HL-60/S4 (cell line): Measurements from ENCODE around the gene RPL5.
"Not testable (repeated sequence)": the region's sequence is repeated elsewhere in the genome, so short reads cannot be mapped to it uniquely, and the experiment has no call there.

Experiments used
- in situ Hi-C: fragments of 300-500 bp; cut with MboI; formaldehyde crosslinking; loops from 2 replicates; pipeline ENCODE4 v1.14.3; 2022; ENCODE audit warnings: low sequenced_read_pairs

RPL5 gene

DNA sequence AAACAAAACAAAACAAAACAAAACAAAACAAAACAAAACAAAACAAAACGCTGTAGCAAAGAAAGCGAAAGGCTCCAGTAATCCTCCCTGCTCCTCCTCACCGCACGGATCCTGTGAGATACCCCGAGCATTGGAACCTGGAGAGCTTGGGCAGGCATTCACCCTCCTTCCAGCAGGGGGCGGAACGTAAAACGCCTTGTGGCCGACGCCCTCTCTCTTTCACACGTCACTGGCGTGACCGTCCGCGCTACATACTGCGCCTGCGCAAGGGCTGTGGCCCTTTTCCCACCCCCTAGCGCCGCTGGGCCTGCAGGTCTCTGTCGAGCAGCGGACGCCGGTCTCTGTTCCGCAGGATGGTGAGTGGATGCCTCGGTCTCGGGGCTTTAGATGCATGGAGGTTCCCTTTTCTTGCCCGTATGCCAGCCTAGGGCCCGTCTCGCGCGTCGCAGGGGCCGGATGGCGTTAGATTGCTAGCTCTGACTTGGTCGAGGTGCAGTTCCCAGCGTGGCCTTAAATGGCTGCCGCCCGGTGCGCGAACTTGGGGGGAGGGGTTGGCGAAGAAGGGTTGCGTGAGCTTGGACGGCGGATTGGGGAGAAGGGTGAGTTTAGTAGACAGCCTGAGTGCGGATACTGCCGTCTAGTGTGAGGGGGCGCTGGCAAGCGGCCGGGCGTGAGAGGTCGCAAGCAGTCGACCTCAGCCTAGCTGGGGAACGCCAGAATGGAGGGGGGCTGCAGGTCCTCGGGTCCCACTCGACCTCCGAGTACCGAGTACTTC, at the start of gene RPL5:
RPL5 (plus strand) TSS at position 279 of the 775 bp plus-strand sequence; CDS start at position 354, 75 bp downstream.
- in situ Hi-C loops = no loop called here

DNA sequence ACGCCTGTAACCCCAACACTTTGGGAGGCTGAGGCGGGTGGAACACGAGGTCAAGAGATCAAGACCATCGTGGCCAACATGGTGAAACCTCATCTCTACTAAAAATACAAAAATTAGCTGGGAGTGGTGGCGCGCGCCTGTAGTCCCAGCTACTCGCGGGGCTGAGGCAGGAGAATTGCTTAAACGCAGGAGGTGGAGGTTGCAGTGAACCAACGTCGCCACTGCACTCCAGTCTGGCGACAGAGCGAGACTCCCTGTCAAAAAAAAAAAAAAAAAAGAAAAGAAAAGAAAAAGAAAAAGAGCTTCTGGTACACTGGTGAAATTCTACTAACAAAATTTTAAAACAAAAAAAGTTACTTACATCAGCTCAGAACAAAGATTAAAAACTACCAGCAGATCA, 48.3 kb upstream of the RPL5 start:
- in situ Hi-C loops = not testable (repeated sequence)

DNA sequence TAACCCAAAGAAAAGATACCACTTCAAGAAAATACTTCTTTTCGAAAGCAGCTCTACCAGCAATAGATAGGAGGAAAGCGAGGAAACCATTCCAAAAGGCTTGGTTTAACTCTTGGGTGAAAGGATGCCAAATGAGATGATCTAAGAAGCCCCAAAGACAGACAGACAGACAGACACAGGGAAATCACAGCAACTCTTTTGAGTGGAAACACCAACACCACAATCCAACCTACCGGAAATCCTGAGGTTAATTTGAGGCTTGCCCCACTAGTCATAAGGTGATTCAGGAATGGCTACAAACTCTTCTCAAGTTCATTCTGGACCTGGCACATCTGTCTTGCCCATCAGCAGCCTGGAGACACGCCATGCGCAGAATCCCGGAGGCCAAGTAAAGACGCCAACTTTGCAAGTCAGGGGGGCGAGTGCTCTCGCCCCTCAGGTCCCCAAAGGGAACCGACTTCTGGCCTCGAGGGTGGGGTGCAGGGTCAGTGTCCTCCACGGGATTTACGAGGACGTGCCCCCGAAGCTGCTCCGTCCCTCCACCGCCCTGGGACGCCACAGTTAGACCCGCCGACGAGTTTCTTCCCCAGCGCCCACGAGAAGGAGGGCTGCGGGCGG, 47.7 kb upstream of the RPL5 start:
- in situ Hi-C loops = no loop called here

DNA sequence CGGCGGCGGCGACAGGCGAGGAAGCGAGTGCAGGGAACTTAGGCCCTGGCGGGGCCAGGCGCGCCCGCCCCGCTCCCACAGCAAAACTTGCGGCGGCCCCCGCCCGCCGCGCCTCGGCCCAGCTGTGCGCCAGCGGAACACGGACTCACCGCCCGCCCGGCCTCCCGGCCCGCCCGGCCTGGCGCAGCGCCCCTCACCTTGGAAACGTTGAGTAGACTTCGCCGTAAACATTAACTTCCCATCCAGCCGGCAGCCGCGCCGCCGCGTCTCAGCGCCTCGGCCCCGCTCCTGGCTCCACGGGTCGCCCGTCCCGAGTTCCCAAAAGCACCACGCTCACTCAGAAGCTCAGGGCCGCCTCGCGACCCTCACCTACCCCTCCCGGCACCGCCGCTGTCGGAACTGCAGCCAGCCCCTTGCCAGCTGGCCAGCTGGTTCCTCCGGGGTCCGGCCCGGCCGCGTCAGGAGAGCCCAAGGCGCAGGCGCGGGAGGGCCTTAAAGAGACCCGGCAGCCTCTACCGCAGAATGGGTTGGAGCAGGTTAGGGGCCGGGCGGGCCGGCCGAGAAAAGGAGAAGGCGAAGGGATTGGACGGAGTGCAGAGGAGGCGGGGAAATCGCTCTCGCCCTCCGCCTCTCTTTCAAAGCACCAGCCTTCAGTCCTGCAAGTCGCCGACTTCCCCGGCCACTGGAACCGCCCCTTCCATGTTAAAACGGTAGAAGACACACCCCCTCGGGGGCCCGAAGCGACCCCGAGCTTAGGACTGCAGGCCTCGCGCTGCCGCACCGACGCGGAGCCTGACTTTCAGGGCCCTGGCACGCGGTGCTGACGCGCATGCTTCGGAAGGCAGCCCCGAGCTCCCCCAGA, 47.0 kb upstream of the RPL5 start, which contains the start of gene EVI5:
EVI5 (minus strand) TSS at position 470 of the 862 bp plus-strand sequence. CDS start 48,562 bp downstream, outside the sequence.
- in situ Hi-C loops = no loop called here

DNA sequence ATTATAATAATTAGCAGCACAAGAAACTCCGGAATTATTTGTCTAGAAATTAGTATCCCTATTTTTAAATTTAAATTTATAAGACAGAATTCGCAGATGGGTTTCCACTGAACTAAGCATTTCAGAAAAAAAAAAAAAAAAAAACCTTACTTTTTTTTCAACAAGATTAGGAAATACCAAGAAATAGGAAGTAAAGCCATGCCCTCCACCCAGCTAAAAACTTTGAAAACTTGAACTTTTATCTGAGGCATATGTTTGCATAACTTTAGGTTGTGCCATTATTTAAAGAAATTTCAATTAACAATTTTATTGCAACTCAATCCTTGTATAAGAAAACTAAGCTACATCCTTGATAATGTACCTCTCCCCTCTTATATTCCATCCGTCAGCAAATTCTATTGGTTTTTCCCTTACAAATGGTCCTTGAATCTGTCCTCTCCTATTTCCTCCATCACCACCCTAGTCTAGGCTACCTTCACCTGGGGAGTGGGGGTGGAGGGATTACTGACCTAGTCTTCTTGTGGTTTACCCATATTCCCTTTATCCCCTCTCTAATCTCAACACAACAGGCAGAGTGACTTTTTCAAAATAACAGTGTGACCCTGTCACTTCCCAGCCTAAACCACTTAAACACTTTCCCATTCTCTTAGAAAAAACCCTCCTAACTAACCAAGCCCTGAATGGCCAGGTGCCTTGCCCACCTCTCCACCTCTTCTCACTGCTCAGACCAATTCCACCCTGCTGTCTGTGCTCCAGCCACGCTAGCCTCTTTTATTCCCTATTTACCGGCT, 45.5 kb upstream of the RPL5 start:
- in situ Hi-C loops = no loop called here

DNA sequence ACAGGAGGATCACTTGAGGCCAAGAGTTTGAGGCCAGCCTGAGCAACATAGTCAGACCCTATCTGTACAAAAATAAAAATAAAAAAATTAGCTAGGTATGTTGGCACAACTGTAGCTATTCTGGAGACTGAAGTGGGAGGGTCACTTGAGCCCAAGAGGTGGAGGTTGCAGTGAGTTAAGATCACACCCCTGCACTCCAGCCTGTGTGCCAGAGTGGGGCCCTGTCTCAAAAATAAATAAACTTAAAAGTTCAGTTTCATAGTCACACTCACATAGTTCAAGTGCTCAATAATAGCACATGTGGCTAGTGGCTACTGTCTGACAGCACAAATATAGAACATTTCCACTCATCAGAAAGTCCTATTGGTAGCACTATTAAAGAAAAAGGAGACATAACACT, 41.8 kb upstream of the RPL5 start:
- in situ Hi-C loops = no loop called here

DNA sequence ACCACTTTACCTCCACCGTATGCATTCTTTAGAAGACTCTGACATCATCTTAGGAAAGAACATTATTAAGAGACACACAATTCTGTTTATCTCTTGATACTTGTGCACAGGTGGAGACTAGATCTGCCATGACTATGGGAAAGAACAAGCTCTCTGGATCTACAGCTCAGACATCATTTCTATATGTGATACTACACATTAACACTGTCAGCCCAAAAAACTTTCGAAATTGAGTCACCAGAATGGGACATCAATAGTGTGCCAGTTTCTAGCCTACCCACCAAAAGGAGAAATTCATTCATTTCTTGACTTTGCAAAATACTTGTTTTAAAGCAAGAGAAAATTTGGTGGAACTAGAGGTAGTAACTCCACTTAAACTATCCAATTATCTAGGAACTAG, 41.0 kb upstream of the RPL5 start:
- in situ Hi-C loops = no loop called here

DNA sequence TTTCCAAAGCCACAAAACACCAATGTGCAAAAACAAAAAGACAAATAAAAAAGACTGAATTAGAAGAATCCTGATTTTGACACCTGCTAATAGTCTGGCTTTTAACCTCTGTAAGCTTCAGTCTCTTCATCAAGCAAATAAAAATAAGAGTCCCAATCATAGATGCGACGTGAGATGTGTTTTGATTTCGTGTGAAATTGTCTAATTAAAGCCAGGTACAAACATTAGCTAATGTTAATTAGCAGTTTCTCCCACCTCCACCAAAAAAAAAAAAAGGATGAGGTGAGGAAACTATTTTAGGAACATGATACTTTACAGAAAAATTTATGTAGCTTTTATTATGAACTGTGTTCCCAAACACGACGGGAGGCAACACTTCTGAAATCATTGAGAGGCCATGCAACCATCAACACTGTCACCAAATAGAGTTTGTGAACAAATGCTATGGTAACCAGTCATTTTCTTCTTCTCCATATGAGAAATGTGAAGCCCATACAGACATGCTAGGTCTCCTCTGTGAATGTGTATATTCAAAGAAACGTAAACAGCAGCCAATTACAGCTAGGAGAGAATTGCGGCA, 40.3 kb upstream of the RPL5 start:
- in situ Hi-C loops = no loop called here

DNA sequence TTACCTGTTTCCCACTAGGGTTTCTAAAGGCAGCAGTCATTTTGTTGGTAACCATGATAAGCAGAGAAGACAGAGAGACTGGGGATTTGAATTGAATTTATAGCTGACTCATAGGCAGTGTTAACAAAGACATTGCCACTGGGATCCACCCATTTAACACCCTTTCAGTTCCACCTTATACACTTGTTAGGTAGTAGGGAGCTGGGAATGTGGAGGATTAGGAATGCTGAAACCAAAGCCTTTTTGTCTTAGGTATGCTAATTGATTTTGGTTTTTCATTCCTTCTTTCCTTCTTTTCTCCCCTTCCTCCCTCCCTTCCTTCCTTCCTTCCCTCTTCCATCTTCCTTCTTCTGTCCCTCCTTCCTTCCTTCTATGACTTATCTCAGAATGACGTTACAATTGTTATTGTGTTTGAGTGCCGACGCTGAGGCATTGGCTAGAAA, 39.5 kb upstream of the RPL5 start:
- in situ Hi-C loops = no loop called here

DNA sequence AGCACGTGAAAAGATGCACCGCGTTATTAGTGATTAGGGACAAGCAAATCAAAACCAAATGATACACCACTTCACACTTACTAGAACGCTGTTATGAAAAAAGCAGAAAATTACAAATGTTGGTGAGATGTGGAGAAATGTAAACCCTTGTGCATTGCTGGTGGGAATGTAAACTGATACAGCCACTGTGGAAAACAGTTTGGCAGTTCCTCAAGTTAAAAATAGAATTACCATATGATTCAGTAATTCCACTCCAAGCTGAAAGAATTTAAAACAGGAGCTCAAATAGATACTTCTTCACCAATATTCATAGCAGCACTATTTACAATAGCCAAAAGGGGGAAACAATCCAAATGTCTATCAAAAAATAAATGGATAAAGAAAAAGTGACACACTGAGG, 36.7 kb upstream of the RPL5 start:
- in situ Hi-C loops = no loop called here

DNA sequence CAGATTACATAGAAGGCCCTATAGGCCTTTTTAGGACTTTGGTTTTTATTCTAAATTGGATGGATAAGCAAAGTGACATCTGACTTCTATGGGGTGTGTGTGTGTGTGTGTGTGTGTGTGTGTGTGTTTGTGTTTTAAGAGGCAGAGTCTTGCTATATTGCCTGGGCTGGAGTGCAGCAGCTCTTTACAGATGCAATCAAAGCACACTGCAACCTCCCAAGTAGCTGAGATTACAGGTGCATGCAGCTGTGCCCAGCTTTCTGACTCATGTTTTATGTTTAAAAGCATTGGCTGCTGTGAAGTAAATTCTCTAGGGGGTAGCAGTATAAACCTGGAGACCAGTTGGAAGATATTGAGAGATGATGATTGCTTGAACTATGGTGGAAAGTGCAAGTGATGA, 34.5 kb upstream of the RPL5 start:
- in situ Hi-C loops = no loop called here

DNA sequence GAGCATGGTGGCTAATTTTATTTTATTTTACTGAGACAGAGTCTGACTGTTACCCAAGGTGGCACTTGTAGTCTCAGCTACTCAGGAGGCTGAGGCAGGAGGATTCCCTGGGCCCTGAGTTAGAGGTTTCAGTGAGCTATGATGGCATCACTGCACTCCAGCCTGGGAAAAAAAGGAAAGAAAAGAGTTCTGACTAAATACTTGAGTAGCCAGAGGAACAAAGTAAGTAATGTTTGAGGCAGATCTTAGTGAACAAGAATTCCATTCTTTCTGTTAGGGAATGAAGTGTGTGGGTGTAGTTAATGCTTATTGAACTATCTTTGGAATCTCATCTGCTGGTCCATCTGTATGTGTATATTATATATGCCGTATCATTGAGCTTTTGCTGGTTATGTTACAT, 33.9 kb upstream of the RPL5 start:
- in situ Hi-C loops = no loop called here

DNA sequence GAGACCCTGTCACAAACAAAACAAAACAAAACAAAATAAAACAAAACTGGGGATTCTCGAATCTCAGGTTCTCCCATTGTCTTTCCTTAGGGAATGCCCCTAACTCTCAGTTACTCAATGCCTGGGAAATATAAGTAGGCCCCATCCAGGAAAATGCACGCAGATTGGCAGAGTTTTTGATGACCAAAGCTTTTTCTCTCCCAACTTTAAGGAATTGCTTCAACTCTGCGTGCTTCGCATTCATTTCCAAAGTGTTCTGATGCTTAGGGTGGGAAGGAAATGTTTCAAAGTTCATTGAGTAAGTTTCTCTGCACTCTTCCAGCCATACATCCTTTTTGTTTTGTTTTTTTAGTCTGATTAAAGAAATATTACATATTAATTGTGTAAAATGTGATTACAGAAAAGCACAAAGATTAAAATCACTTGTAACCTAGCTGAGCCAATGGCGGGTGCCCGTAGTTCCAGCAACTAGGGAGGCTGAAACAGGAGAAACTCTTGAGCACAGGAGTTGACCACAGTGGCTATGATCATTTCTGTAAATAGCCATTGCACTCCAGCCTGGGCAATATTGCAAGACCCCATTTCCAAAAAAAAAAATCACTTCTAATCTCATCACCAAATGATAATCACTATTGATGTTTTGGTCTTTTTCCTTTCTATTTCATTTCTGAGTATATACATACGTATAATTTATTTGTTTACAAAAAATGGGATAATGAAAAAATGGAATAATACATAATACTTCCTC, 28.5 kb upstream of the RPL5 start:
- in situ Hi-C loops = no loop called here

DNA sequence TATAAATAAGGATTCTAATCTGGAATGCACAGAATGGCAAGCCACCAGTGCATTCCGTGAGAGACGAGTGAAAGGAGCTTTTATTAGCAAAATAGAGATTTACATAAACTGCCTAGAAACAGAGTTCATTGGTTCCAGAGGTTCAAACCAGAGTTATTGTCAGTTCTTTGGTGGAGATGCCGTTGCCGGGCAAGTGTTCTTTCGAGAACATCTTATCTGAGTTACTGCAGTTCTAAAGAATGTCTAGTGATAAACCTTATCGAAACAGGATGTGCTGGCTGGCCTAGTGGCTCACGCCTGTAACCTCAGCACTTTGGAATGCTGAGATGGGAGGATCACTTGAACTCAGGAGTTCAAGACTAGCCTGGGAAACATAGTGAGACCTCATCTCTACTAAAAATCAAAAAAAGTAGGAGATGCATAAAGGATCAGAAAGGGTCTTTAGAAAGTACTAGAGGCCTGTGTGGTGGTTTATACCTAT, 27.1 kb upstream of the RPL5 start:
- in situ Hi-C loops = no loop called here

DNA sequence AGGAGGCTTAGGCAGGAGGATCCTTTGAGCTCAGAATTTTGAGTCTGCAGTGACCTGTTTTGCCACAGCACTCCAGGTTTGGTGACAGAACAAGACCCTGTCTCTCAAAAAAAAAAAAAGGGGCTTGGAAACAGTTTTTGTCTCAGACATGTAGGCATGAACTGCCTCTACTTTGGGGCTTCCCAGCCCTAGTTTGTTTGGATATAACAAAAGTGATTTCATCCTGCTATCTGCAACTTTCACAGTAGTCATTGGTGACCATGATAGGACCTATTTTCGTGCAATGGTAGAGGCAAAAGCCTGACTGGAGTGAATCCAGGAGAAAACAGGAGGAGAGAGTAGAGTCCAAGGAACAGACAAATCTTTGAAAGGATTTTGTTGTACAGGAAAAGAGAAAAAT, 26.6 kb upstream of the RPL5 start:
- in situ Hi-C loops = no loop called here

DNA sequence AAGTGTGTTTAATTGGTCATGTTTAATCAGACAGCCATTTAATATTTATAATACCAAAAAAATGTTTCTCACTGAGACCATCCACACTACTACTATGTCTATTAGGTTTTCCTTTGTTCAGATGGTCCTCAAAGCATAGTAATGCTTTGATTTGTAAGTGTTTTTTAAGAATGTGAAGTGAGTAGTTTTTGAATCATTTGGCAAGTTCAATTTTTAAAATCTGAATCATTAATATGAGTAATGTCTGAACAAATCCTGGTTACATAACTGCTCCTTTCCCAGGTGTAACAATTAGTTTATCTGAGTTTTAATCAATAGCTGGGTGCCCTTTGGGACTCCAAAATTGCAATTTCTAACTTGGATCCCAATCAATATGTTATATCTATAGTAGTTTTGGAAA, 23.5 kb upstream of the RPL5 start:
- in situ Hi-C loops = no loop called here

DNA sequence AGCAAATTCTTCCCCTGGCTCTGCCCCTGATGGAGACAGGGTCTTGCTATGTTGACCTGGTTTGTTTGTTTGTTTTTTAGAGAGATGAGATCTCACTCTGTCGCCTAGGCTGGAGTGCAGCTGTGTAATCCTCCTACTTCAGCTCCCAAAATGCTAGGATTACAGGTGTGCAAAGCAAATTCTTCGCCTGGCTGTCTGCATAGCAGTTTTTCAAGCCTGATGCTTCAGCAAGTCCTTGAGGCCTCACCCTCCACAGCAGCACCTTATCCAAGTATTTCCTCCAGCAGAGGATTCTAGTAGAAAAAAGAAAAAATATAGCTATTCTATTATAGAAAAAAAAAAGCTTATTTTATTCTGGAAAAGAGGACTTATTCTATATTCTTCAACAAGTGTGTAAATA, 15.1 kb upstream of the RPL5 start:
- in situ Hi-C loops = loop anchor here (10.0 kb wide), 1 partner anchor 62 kb away; no protein-coding TSS in a partner anchor

DNA sequence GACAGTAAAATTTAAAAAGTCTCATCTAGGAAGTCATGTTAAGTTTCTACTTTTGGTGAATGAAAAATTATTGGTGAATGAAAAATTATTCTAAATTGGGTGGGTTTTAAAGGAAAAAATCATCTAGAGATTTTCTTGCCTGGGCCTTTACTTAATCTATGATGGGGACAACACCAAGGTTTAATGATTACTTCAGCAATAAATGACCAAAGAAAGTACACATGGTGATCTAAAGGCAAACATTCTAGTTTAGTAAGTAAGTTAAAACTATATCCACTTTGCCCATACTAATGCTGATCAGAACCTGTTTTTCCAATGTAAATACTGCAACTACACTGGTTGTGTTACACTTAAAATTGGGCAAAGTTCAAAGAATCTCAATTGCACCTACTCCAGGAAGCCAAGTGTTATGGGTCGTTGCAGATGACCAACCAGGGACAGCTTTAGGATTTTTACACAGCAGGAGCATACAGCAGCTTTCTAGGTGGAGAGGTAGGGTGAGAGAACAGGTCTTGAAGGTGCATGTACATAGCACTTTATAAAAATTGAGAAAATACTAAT, 14.6 kb upstream of the RPL5 start:
- in situ Hi-C loops = loop anchor here (10.0 kb wide), 1 partner anchor 62 kb away; no protein-coding TSS in a partner anchor
